GM12801 (cell line): ENCODE measurements around the gene NHS.

Experiments
- CTCF ChIP-seq: IDR thresholded peaks from one replicate; pipeline ENCODE4 v1.5.1; 2011; ENCODE audit warnings: control low read depth; ENCODE audit not compliant: insufficient read length; ENCODE audit errors: extremely low read depth

Gene NHS

GRCh38 chrX:17432158-17432557 is 57.2 kb downstream of the NHS start:
- no peak for TF ChIP-seq CTCF

- no peak for TF ChIP-seq CTCF
Observed at GRCh38 chrX:17433965-17434364, 59.0 kb downstream of the NHS start.

GRCh38 chrX:17435476-17435875 is 60.5 kb downstream of the NHS start:
- TF ChIP-seq CTCF: no peak

GRCh38 chrX:17438221-17438620 is 63.2 kb downstream of the NHS start:
- no peak for TF ChIP-seq CTCF

GRCh38 chrX:17440258-17440657 is 65.3 kb downstream of the NHS start:
- TF ChIP-seq CTCF: no peak

- TF ChIP-seq CTCF: no peak
Observed at GRCh38 chrX:17440836-17441235, 65.8 kb downstream of the NHS start.

- no peak for TF ChIP-seq CTCF
Observed at GRCh38 chrX:17441965-17442364, 67.0 kb downstream of the NHS start.

- TF ChIP-seq CTCF: no peak
Observed at GRCh38 chrX:17442898-17443297, 67.9 kb downstream of the NHS start.
